Mesothelial cell of epicardium (in vitro differentiated cells): ENCODE measurements around the gene CYSLTR1. TPM values are rescaled to one million over a fixed set of nuclear protein-coding genes. Genes with fewer than 3 reads are reported as not detected.

ENCODE experiments used
- DNase-seq, 2 experiments: peaks; one replicate each; pipeline ENCODE4 v3.0.0; 2021; ENCODE audit warnings: low spot score in 2 of 2; ENCODE audit not compliant: unreplicated experiment in 2 of 2
- H3K27ac Mint-ChIP-seq: 2 replicates; pipeline ENCODE4 v1.8.0; 2021; ENCODE audit warnings: mixed read lengths
- H3K27me3 Mint-ChIP-seq: 2 replicates; pipeline ENCODE4 v1.8.0; 2021; ENCODE audit warnings: low read depth, mixed read lengths
- H3K36me3 Mint-ChIP-seq: 2 replicates; pipeline ENCODE4 v1.8.0; 2021; ENCODE audit warnings: mixed read lengths
- H3K4me1 Mint-ChIP-seq: 2 replicates; pipeline ENCODE4 v1.8.0; 2021; ENCODE audit warnings: mixed read lengths
- H3K4me3 Mint-ChIP-seq: 2 replicates; pipeline ENCODE4 v1.8.0; 2021; ENCODE audit warnings: mild to moderate bottlenecking, moderate library complexity, mixed read lengths
- H3K9me3 Mint-ChIP-seq: 2 replicates; pipeline ENCODE4 v1.8.0; 2021; ENCODE audit warnings: mixed read lengths
- CTCF ChIP-seq: fragments of 200-600 bp; sonication (generic); IDR thresholded peaks from one replicate; pipeline ENCODE4 v1.5.0; 2021; ENCODE audit warnings: antibody characterized with exemption; ENCODE audit not compliant: unreplicated experiment
- total RNA-seq: library from RNA; stranded (reverse); gene quantifications from 3 replicates; pipeline ENCODE4 v1.2.1, GENCODE V29; 2021

The CYSLTR1 gene
- total RNA-seq, result 0.54 to 0.68 TPM (median 0.62 TPM) in 3 replicates

- H3K4me1 Mint-ChIP-seq, result peaks cover 26% of the 10 kb centered on the region
- H3K9me3 Mint-ChIP-seq, result peaks cover 25% of the 10 kb centered on the region
- no peaks in the 10 kb centered on the region for H3K27me3 Mint-ChIP-seq
- peak within 1 kb of the TSS; percentile 55 for H3K27ac Mint-ChIP-seq
- H3K36me3 Mint-ChIP-seq, result no peaks in the 10 kb centered on the region
- peak within 1 kb of the TSS; percentile 1 for H3K4me3 Mint-ChIP-seq
- TF ChIP-seq CTCF, result no peak
- no peak for DNase-seq
These were observed at the start of gene CYSLTR1 for GRCh38 chrX:78327370-78328086. Gene CYSLTR1, minus strand, starts transcription at chrX:78327611. Its CDS starts 53,865 bp downstream, at chrX:78273746.

- peaks cover 6% of the 10 kb centered on the region for H3K4me1 Mint-ChIP-seq
- H3K9me3 Mint-ChIP-seq, result peaks cover 54% of the 10 kb centered on the region
- no peak overlapping the region for H3K4me3 Mint-ChIP-seq
- H3K27me3 Mint-ChIP-seq, result no peaks in the 10 kb centered on the region
- no peak overlapping the region for H3K27ac Mint-ChIP-seq
- no peak for TF ChIP-seq CTCF
- no peaks in the 10 kb centered on the region for H3K36me3 Mint-ChIP-seq
- DNase-seq, result no peak
These were observed 49.8 kb upstream of the CYSLTR1 start for GRCh38 chrX:78377186-78377585.

GRCh38 chrX:78375894-78376293, 48.5 kb upstream of the CYSLTR1 start:
- Mint-ChIP-seq H3K4me3 (no peak overlapping the region), H3K36me3 (no peaks in the 10 kb centered on the region), H3K27me3 (no peaks in the 10 kb centered on the region), H3K27ac (peak overlapping the region; percentile 72), H3K9me3 (peaks cover 60% of the 10 kb centered on the region), H3K4me1 (peaks cover 6% of the 10 kb centered on the region)
- DNase-seq, result no peak
- no peak for TF ChIP-seq CTCF

- no peak for TF ChIP-seq CTCF
- H3K27me3 Mint-ChIP-seq, result no peaks in the 10 kb centered on the region
- peaks cover 63% of the 10 kb centered on the region for H3K9me3 Mint-ChIP-seq
- no peak overlapping the region for H3K27ac Mint-ChIP-seq
- no peak overlapping the region for H3K4me3 Mint-ChIP-seq
- no peaks in the 10 kb centered on the region for H3K36me3 Mint-ChIP-seq
- no peak for DNase-seq
- no peaks in the 10 kb centered on the region for H3K4me1 Mint-ChIP-seq
These were observed 39.2 kb upstream of the CYSLTR1 start for GRCh38 chrX:78366576-78366975.

DNA sequence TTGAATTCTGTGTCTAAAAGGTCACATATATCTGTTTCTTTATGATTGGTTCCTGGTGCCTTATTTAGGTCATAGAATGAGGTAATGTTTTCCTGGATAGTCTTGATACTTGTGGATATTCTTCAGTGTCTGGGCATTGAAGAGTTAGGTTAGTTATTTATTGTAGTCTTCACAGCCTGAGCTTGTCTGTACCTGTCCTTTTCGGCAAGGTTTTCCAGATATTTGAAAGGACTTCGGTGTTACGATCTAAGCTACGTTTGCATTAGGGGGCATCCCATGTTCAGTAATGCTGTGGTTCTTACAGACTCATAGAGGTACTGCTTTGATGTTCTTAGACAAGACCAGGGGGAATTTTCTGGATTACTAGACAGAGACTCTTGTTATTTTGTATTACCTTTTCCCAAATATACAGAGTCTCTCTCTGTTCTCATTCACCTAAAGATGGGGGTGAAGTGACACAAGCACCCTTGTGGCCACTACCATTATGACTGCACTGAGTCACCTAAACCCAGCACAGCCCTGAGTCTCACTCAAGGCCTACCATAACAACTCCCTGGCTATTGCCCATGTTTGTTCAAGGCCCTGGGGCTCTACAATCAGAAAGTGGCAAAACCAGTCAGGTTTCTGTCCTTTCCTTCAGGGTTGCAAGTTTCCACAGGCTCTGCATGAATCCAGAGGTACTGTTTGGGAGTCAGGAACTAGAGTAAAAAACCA, 30.1 kb upstream of the CYSLTR1 start:
- H3K4me1 Mint-ChIP-seq, result peaks cover 7% of the 10 kb centered on the region
- TF ChIP-seq CTCF, result no peak
- H3K9me3 Mint-ChIP-seq, result peaks cover 69% of the 10 kb centered on the region
- no peaks in the 10 kb centered on the region for H3K36me3 Mint-ChIP-seq
- DNase-seq, result no peak
- no peaks in the 10 kb centered on the region for H3K27me3 Mint-ChIP-seq
- H3K27ac Mint-ChIP-seq, result peak overlapping the region; percentile 2
- no peak overlapping the region for H3K4me3 Mint-ChIP-seq
